Chondrocyte (in vitro differentiated cells): ENCODE results near the gene ULK4. TPM values are rescaled to one million over a fixed set of nuclear protein-coding genes. Genes with fewer than 3 reads are reported as not detected.
A peak's percentile ranks its signal among the peaks of the same experiment; 100 is the strongest.

Source experiments
- DNase-seq: peaks from one replicate; pipeline ENCODE4 v3.0.0; 2021; ENCODE audit warnings: mixed read lengths, low spot score
- H3K27ac Mint-ChIP-seq: one replicate; pipeline ENCODE4 v1.8.0; 2021; ENCODE audit warnings: mild to moderate bottlenecking, moderate library complexity, mixed read lengths; ENCODE audit not compliant: unreplicated experiment
- H3K27me3 Mint-ChIP-seq: 2 replicates; pipeline ENCODE4 v1.8.0; 2021; ENCODE audit warnings: low read depth, mixed read lengths
- H3K36me3 Mint-ChIP-seq: 2 replicates; pipeline ENCODE4 v1.8.0; 2021; ENCODE audit warnings: low read depth, mixed read lengths
- H3K4me1 Mint-ChIP-seq: 2 replicates; pipeline ENCODE4 v1.8.0; 2021; ENCODE audit warnings: low read depth, mild to moderate bottlenecking, mixed read lengths
- H3K4me3 Mint-ChIP-seq: one replicate; pipeline ENCODE4 v1.8.0; 2021; ENCODE audit warnings: mild to moderate bottlenecking, moderate library complexity, mixed read lengths; ENCODE audit not compliant: unreplicated experiment
- H3K9me3 Mint-ChIP-seq: 2 replicates; pipeline ENCODE4 v1.8.0; 2021; ENCODE audit warnings: low read depth, mixed read lengths
- CTCF ChIP-seq: fragments of 200-600 bp; sonication (generic); IDR thresholded peaks from 2 replicates; pipeline ENCODE4 v1.5.0; 2021; ENCODE audit warnings: antibody characterized with exemption, mild to moderate bottlenecking, moderate library complexity
- total RNA-seq: library from RNA; stranded (reverse); gene quantifications from 3 replicates; pipeline ENCODE4 v1.2.1, GENCODE V29; 2021

ULK4 gene
- total RNA-seq, 1 donor from 2014 or later = 9.1 TPM

- Mint-ChIP-seq H3K27ac (no peak overlapping the region), H3K27me3 (no peaks in the 10 kb centered on the region), H3K9me3 (no peaks in the 10 kb centered on the region), H3K4me1 (peaks cover 10% of the 10 kb centered on the region), H3K4me3 (no peak overlapping the region), H3K36me3 (no peaks in the 10 kb centered on the region)
- DNase-seq = no peak
- TF ChIP-seq CTCF = no peak
These were observed 368.1 kb downstream of the ULK4 start for GRCh38 chr3:41593774-41594173.

GRCh38 chr3:41592753-41593510, 369.0 kb downstream of the ULK4 start:
- TF ChIP-seq CTCF = no peak
- no peak for DNase-seq
- Mint-ChIP-seq H3K4me3 (no peak overlapping the region), H3K27ac (no peak overlapping the region), H3K36me3 (no peaks in the 10 kb centered on the region), H3K9me3 (no peaks in the 10 kb centered on the region), H3K4me1 (peaks cover 10% of the 10 kb centered on the region), H3K27me3 (no peaks in the 10 kb centered on the region)

- Mint-ChIP-seq H3K4me3 (no peak overlapping the region), H3K27ac (no peak overlapping the region), H3K27me3 (no peaks in the 10 kb centered on the region), H3K4me1 (peaks cover 16% of the 10 kb centered on the region), H3K9me3 (peaks cover 3% of the 10 kb centered on the region), H3K36me3 (peaks cover 4% of the 10 kb centered on the region)
- TF ChIP-seq CTCF = no peak
- DNase-seq = no peak
These were observed 378.9 kb downstream of the ULK4 start for GRCh38 chr3:41583014-41583413.

- H3K36me3 Mint-ChIP-seq = peaks cover 4% of the 10 kb centered on the region
- no peak for DNase-seq
- no peak for TF ChIP-seq CTCF
- no peak overlapping the region for H3K27ac Mint-ChIP-seq
- H3K4me1 Mint-ChIP-seq = peaks cover 16% of the 10 kb centered on the region
- H3K4me3 Mint-ChIP-seq = no peak overlapping the region
- H3K9me3 Mint-ChIP-seq = peaks cover 3% of the 10 kb centered on the region
- no peaks in the 10 kb centered on the region for H3K27me3 Mint-ChIP-seq
These were observed 380.2 kb downstream of the ULK4 start for GRCh38 chr3:41581700-41582099.

- DNase-seq = no peak
- H3K4me1 Mint-ChIP-seq = peaks cover 23% of the 10 kb centered on the region
- TF ChIP-seq CTCF = no peak
These were observed 381.5 kb downstream of the ULK4 start for GRCh38 chr3:41580274-41580959.

More at GRCh38 chr3:41580274-41580959, 381.5 kb downstream of the ULK4 start:
- H3K27ac Mint-ChIP-seq = peak overlapping the region; percentile 78
- no peaks in the 10 kb centered on the region for H3K27me3 Mint-ChIP-seq
- H3K4me3 Mint-ChIP-seq = no peak overlapping the region
- H3K9me3 Mint-ChIP-seq = peaks cover under 1% of the 10 kb centered on the region
- H3K36me3 Mint-ChIP-seq = peaks cover 4% of the 10 kb centered on the region
